ENCODE results near the gene CEP72. TPM values are rescaled to one million over a fixed set of nuclear protein-coding genes. Genes with fewer than 3 reads are reported as not detected.

The CEP72 gene
- polyA plus RNA-seq, 1 of the 3 experiments (the other 2 are of a cell fraction), result 4.4 TPM

DNA sequence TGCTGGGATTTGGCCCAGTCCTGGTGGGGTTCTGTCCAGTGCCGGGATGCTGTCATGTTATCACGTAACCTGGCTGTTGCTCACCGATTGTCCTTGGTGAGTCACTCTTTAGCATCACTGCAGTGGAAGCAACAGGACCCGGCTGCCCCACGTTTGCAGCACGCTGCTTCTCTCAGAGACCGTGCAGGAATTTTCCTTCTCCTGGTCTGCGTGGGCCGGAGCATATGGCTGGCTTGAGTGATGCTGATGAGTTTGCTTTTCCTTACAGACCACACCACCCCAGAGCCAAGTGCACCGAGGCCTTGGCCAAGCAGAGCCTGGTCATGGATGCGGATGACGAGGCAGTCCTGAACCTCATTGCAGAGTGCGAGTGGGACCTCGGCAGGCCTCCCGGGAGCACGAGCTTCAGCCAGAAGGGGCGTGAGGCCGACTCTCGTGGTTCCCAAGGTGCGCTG lies 21.4 kb downstream of the CEP72 start:
- ChIA-PET CTCF (no interaction called here), POLR2A (no interaction called here)
- peaks cover 8 to 20% of the 10 kb centered on the region in 2 experiments for H3K36me3 ChIP-seq (replicated peaks in 1 of 2; ENCODE audit: control insufficient read depth in 1 of 2, insufficient read depth in 2 of 2, low read length in 1 of 2)
- DNase-seq, result no peak
- H3K79me2 ChIP-seq (ENCODE audit: insufficient read depth), result no peaks in the 10 kb centered on the region
- H4K20me1 ChIP-seq (ENCODE audit: insufficient read depth), result peaks cover 4% of the 10 kb centered on the region; the same call in 1 of the 2 replicates
- no peak overlapping the region for H3K4me2 ChIP-seq
- peaks cover 5% of the 10 kb centered on the region for H3F3A ChIP-seq (replicated peaks; ENCODE audit: insufficient read depth)
- H3K4me3 ChIP-seq (ENCODE audit: low read depth in 2 of 2, low read length in 1 of 2), result no peak overlapping the region
- H3K9me3 ChIP-seq, result no peaks in the 10 kb centered on the region
- TF ChIP-seq RXRA (IDR thresholded peaks at IDR 0.05; ENCODE audit: borderline replicate concordance, low read depth) (no peak), SMC3 (IDR thresholded peaks at IDR 0.05; ENCODE audit: low read depth, low read length) (no peak)
- TF ChIP-seq, protein P1, sequence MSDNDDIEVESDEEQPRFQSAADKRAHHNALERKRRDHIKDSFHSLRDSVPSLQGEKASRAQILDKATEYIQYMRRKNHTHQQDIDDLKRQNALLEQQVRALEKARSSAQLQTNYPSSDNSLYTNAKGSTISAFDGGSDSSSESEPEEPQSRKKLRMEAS (IDR thresholded peaks at IDR 0.05; ENCODE audit: low read depth), result no peak
- H3K27me3 ChIP-seq (ENCODE audit: insufficient read depth), result no peaks in the 10 kb centered on the region
- H3K9me2 ChIP-seq, result no peaks in the 10 kb centered on the region
- no peak overlapping the region for H2AFZ ChIP-seq (ENCODE audit: low read depth)
- WGBS (ENCODE audit: low lambda C conversion rate), result 68% methylated on average over 6 of the region's 20 CpGs
- no peak overlapping the region for H3K27ac ChIP-seq (ENCODE audit: low read depth in 2 of 2, low read length in 1 of 2)
- no peaks in the 10 kb centered on the region for H3K4me1 ChIP-seq (ENCODE audit: control insufficient read depth in 1 of 2, insufficient read depth in 2 of 2, low read depth in 1 of 2, low read length in 1 of 2)
- no peak overlapping the region for H3K9ac ChIP-seq

- 97% methylated on average over 12 of the region's 12 CpGs for WGBS (ENCODE audit: low lambda C conversion rate)
- Histone ChIP-seq H3K9me3 (no peaks in the 10 kb centered on the region), H3K79me2 (ENCODE audit: insufficient read depth) (no peaks in the 10 kb centered on the region), H3K9me2 (no peaks in the 10 kb centered on the region), H3F3A (replicated peaks; ENCODE audit: insufficient read depth) (peaks cover 5% of the 10 kb centered on the region), H3K4me2 (no peak overlapping the region), H3K9ac (no peak overlapping the region), H2AFZ (ENCODE audit: low read depth) (no peak overlapping the region), H3K36me3 (replicated peaks in 1 of 2; ENCODE audit: control insufficient read depth in 1 of 2, insufficient read depth in 2 of 2, low read length in 1 of 2) (peaks cover 8 to 22% of the 10 kb centered on the region in 2 experiments), H3K27ac (ENCODE audit: low read depth in 2 of 2, low read length in 1 of 2) (no peak overlapping the region), H3K27me3 (ENCODE audit: insufficient read depth) (no peaks in the 10 kb centered on the region), H4K20me1 (ENCODE audit: insufficient read depth) (peaks cover 4% of the 10 kb centered on the region; the same call in 1 of the 2 replicates), H3K4me3 (ENCODE audit: low read depth in 2 of 2, low read length in 1 of 2) (no peak overlapping the region), H3K4me1 (ENCODE audit: control insufficient read depth in 1 of 2, insufficient read depth in 2 of 2, low read depth in 1 of 2, low read length in 1 of 2) (no peaks in the 10 kb centered on the region)
- ChIA-PET CTCF (no interaction called here), POLR2A (no interaction called here)
- no peak for DNase-seq
- TF ChIP-seq RCOR1 (IDR thresholded peaks at IDR 0.05; ENCODE audit: low read length), result no peak
- no peak for TF ChIP-seq GATA2 (CRISPR knock-in tag; IDR thresholded peaks at IDR 0.05)
- TF ChIP-seq IRF3 (IDR thresholded peaks at IDR 0.05; ENCODE audit: low read depth, low read length), result no peak
- no peak for TF ChIP-seq ELF1 (IDR thresholded peaks at IDR 0.05)
- TF ChIP-seq EP300 (IDR thresholded peaks at IDR 0.05; ENCODE audit: borderline replicate concordance in 1 of 2, low read depth in 1 of 2, low read length in 1 of 2), result no peak
- TF ChIP-seq, protein P1 (IDR thresholded peaks at IDR 0.05; ENCODE audit: low read depth), result no peak
- TF ChIP-seq, protein P2, sequence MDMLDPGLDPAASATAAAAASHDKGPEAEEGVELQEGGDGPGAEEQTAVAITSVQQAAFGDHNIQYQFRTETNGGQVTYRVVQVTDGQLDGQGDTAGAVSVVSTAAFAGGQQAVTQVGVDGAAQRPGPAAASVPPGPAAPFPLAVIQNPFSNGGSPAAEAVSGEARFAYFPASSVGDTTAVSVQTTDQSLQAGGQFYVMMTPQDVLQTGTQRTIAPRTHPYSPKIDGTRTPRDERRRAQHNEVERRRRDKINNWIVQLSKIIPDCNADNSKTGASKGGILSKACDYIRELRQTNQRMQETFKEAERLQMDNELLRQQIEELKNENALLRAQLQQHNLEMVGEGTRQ (IDR thresholded peaks at IDR 0.05; ENCODE audit: borderline replicate concordance, low read depth, low read length), result no peak
- no peak for TF ChIP-seq MEF2A (IDR thresholded peaks at IDR 0.05; ENCODE audit: borderline replicate concordance, low read depth)
- no peak for TF ChIP-seq TAF1 (IDR thresholded peaks at IDR 0.05; ENCODE audit: borderline replicate concordance, low read depth, low read length)
- no peak for TF ChIP-seq NFIC (IDR thresholded peaks at IDR 0.05; ENCODE audit: borderline replicate concordance)
- no peak for TF ChIP-seq RAD21 (IDR thresholded peaks at IDR 0.05; ENCODE audit: low read length)
- TF ChIP-seq CHD2 (IDR thresholded peaks at IDR 0.05; ENCODE audit: low read length, partially characterized antibody), result no peak
- TF ChIP-seq JUND (IDR thresholded peaks at IDR 0.05), result no peak
- no peak for TF ChIP-seq FOXM1 (IDR thresholded peaks at IDR 0.05; ENCODE audit: low read depth)
- TF ChIP-seq NRF1 (IDR thresholded peaks at IDR 0.05; ENCODE audit: low read depth, low read length), result no peak
Observed at GRCh38 chr5:634191-634590, 22.1 kb downstream of the CEP72 start.

Measured in SK-N-SH (cell line).